Karpas-422 (cell line): Measurements from ENCODE around the gene ZNF503. TPM values are rescaled to one million over a fixed set of nuclear protein-coding genes. Genes with fewer than 3 reads are reported as not detected.
"Not testable (repeated sequence)": the region's sequence is repeated elsewhere in the genome, so short reads cannot be mapped to it uniquely, and the experiment has no call there.

Source experiments
- DNase-seq: peaks from one replicate; pipeline ENCODE4 v3.0.0-alpha.2; 2015
- H2AFZ ChIP-seq: fragments of 200-600 bp; sonication (generic); 2 replicates; pipeline ENCODE4 v1.6.1; 2014; ENCODE audit warnings: antibody characterized with exemption, low read length, mixed read lengths
- H3K27ac ChIP-seq: fragments of 200-600 bp; sonication (generic); 2 replicates; pipeline ENCODE4 v1.5.1; 2014; ENCODE audit warnings: mild to moderate bottlenecking, low read length, moderate library complexity
- H3K27me3 ChIP-seq: fragments of 200-600 bp; sonication (generic); 2 replicates; pipeline ENCODE4 v1.6.1; 2014; ENCODE audit warnings: low read length, mixed read lengths
- H3K36me3 ChIP-seq: fragments of 200-600 bp; sonication (generic); 2 replicates; pipeline ENCODE4 v1.6.1; 2014; ENCODE audit warnings: low read length, mixed read lengths; ENCODE audit not compliant: insufficient read depth
- H3K4me1 ChIP-seq: fragments of 200-600 bp; sonication (generic); 2 replicates; pipeline ENCODE4 v1.6.1; 2014; ENCODE audit warnings: mild to moderate bottlenecking, low read length, mixed read lengths
- H3K4me2 ChIP-seq: fragments of 200-600 bp; sonication (generic); 2 replicates; pipeline ENCODE4 v1.6.1; 2014; ENCODE audit warnings: low read length, low read depth, mild to moderate bottlenecking; ENCODE audit not compliant: poor library complexity, severe bottlenecking
- H3K4me3 ChIP-seq: fragments of 200-600 bp; sonication (generic); 2 replicates; pipeline ENCODE4 v1.5.1; 2014; ENCODE audit warnings: mild to moderate bottlenecking, antibody characterized with exemption, low read length, mixed read lengths
- H3K79me2 ChIP-seq: fragments of 200-600 bp; sonication (generic); 2 replicates; pipeline ENCODE4 v1.6.1; 2014; ENCODE audit warnings: mild to moderate bottlenecking, low read length, mixed read lengths
- H3K9ac ChIP-seq: fragments of 200-600 bp; sonication (generic); 2 replicates; pipeline ENCODE4 v1.6.0; 2014; ENCODE audit warnings: low read length
- H3K9me2 ChIP-seq: fragments of 200-600 bp; sonication (generic), shearing (Covaris generic); replicated peaks from 2 replicates; pipeline ENCODE4 v1.6.0; 2014; ENCODE audit warnings: mild to moderate bottlenecking, low read length, moderate library complexity; ENCODE audit not compliant: insufficient read depth
- H3K9me3 ChIP-seq: fragments of 300-700, 200-600 bp; sonication (generic); 2 replicates; pipeline ENCODE4 v1.6.1; 2014; ENCODE audit warnings: low read length, mixed read lengths
- H4K20me1 ChIP-seq: fragments of 200-600 bp; sonication (generic); 2 replicates; pipeline ENCODE4 v1.6.1; 2014; ENCODE audit warnings: mild to moderate bottlenecking, antibody characterized with exemption, low read length, low read depth; ENCODE audit not compliant: insufficient read depth
- total RNA-seq: library from RNA; depleted of rRNA; stranded (reverse); fragments of >200 nt; shearing (Covaris generic); gene quantifications from 2 replicates; pipeline ENCODE4 v1.2.3, GENCODE V29; 2014; ENCODE audit warnings: low replicate concordance

ZNF503 gene
- total RNA-seq, 1 experiment from 2014 or later = not detected

DNA sequence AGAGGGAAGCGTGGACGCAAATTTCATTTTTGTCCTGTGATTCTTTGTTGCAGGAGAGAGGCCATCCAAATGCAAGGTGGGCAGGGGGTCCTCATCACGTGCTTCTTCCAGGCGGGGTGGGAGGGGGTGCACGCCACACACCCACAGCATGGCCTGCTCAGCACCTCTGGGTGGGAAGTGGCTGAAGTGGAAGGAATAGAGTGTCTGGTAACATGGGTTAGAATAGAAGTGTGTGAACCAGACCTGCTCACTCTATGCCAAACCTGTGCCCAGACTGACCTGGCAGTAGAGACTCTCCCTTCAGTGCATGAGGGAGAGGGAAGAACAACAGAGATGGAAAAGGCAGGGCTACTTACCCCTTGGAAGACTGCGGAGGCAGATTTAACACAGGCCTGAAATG is 21.7 kb downstream of the ZNF503 start:
- Histone ChIP-seq H3K9me2 (no peaks in the 10 kb centered on the region), H3K36me3 (no peaks in the 10 kb centered on the region), H3K27ac (no peak overlapping the region), H3K27me3 (no peaks in the 10 kb centered on the region), H3K4me2 (no peak overlapping the region), H2AFZ (no peak overlapping the region), H3K9me3 (no peaks in the 10 kb centered on the region), H3K4me1 (no peaks in the 10 kb centered on the region), H4K20me1 (no peaks in the 10 kb centered on the region), H3K4me3 (no peak overlapping the region), H3K79me2 (no peaks in the 10 kb centered on the region), H3K9ac (no peak overlapping the region)
- DNase-seq = no peak

DNA sequence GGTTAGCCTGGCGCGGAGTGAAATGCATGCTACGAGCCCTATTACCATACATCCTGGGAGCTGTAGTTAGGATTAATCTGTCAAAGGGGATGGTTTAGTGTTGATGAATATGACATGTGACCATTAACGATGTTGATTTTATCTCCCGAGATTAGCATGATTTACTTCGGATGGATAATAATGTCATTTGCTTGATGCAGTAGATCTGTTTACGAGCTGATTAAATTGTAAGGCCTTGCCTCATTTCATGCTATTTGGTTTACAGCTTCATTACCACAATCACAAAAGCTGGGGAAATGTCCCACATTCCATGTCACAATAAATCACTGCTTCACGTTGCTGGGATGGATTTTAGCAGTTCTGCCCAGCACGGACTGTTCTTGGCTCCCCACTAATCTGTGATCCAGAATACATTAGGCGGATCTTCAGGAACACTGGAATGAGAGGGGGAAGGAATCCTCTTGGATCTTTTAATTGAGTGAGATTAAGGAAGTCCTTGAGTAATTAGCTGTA is 22.3 kb downstream of the ZNF503 start:
- no peak overlapping the region for H3K4me3 ChIP-seq
- H3K4me1 ChIP-seq = no peaks in the 10 kb centered on the region
- H3K36me3 ChIP-seq = no peaks in the 10 kb centered on the region
- H3K9me2 ChIP-seq = no peaks in the 10 kb centered on the region
- no peaks in the 10 kb centered on the region for H3K79me2 ChIP-seq
- no peak for DNase-seq
- no peak overlapping the region for H3K4me2 ChIP-seq
- H3K27ac ChIP-seq = no peak overlapping the region
- no peaks in the 10 kb centered on the region for H3K9me3 ChIP-seq
- H3K9ac ChIP-seq = no peak overlapping the region
- no peaks in the 10 kb centered on the region for H4K20me1 ChIP-seq
- H2AFZ ChIP-seq = no peak overlapping the region
- no peaks in the 10 kb centered on the region for H3K27me3 ChIP-seq

DNA sequence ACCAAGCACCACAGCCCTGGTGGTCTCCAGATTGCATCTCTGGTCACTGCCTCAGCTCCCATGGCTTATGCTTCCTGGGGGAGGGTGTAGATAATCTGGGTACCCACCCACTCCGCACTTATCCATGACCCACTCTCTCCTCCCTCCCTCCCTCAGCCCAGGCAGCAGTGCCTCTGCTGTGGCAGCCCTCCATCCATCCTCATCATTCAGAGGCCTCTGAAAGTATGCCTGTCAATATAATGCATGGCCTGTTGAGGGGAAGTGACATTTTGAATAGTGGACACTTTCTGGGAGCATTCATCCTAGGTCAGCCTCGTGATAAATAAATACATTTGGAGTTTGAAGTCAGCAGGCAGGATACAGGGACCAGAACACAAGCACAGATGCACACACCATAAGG is 23.2 kb downstream of the ZNF503 start:
- H3K9ac ChIP-seq = no peak overlapping the region
- H3K27me3 ChIP-seq = no peaks in the 10 kb centered on the region
- no peaks in the 10 kb centered on the region for H3K9me3 ChIP-seq
- no peaks in the 10 kb centered on the region for H3K36me3 ChIP-seq
- no peak overlapping the region for H3K4me2 ChIP-seq
- H4K20me1 ChIP-seq = no peaks in the 10 kb centered on the region
- DNase-seq = no peak
- H3K4me1 ChIP-seq = no peaks in the 10 kb centered on the region
- no peak overlapping the region for H3K27ac ChIP-seq
- no peaks in the 10 kb centered on the region for H3K79me2 ChIP-seq
- H3K9me2 ChIP-seq = no peaks in the 10 kb centered on the region
- no peak overlapping the region for H2AFZ ChIP-seq
- no peak overlapping the region for H3K4me3 ChIP-seq

DNA sequence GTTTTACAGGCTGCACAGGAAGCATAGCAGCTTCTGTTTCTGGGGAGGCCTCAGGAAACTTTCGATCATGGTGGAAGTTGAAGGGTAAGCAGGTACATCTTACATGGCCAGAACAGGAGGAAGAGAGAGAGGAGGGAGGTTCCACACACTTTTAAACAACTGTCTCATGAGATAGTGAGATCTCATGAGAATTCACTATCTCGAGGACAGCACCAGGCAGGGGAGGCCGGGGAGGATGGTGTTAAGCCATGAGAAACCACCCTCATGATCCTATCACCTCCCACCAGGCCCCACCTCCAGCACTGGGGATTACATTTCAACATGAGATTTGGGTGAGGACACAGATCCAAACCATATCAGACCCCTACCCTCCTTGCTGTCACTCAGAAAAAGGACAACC is 23.7 kb downstream of the ZNF503 start:
- no peak overlapping the region for H3K4me2 ChIP-seq
- no peaks in the 10 kb centered on the region for H3K4me1 ChIP-seq
- no peak for DNase-seq
- H3K9me2 ChIP-seq = no peaks in the 10 kb centered on the region
- H3K79me2 ChIP-seq = no peaks in the 10 kb centered on the region
- no peaks in the 10 kb centered on the region for H4K20me1 ChIP-seq
- H3K9me3 ChIP-seq = no peaks in the 10 kb centered on the region
- H3K27ac ChIP-seq = no peak overlapping the region
- no peak overlapping the region for H3K9ac ChIP-seq
- no peaks in the 10 kb centered on the region for H3K27me3 ChIP-seq
- no peak overlapping the region for H3K4me3 ChIP-seq
- H2AFZ ChIP-seq = no peak overlapping the region
- no peaks in the 10 kb centered on the region for H3K36me3 ChIP-seq

DNA sequence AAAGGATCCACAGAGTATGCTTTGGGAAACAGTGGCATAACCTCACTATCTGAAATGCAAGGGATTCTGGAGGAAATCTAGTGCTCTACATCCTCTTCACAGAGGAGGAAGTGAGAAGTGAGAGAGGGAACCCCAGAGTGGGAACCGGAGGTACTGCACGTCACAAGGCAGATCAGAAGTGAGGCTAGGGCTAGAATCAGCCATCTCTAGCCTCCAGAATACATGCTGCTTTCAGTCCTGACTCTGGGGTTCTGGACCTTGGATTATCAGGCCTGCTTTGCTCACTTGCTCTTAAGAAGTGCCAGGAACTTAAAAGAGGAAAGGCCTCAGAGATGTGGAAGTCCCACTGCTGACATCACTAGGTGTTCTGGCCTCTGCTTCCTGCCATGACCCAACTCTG is 25.7 kb downstream of the ZNF503 start:
- H2AFZ ChIP-seq = no peak overlapping the region

DNA sequence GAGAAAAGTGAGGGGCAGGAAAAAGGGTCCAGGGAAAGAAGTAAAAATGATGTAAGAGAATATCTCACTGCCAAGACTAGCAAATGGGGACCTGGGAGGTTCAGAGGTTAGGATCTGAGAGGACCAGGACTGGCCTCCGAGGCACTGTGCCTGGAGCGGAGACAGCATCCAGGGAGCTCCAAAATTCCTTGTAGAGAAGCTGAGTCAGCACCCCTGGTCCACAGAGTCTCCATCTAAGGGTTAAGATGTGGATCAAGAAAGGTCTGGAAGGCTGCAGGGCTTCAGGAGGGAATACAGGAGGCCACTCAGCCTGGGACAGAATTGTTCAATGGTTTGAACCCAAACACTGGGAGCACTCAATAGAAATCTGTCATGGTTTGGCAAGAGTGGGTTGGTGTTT is 30.6 kb downstream of the ZNF503 start:
- no peaks in the 10 kb centered on the region for H3K4me1 ChIP-seq

More for the DNA sequence above, 25.7 kb downstream of the ZNF503 start:
- DNase-seq = peak; percentile 74
- H3K4me1 ChIP-seq = no peaks in the 10 kb centered on the region
- H3K27me3 ChIP-seq = no peaks in the 10 kb centered on the region
- H3K79me2 ChIP-seq = no peaks in the 10 kb centered on the region
- H4K20me1 ChIP-seq = no peaks in the 10 kb centered on the region
- no peaks in the 10 kb centered on the region for H3K9me3 ChIP-seq
- H3K4me2 ChIP-seq = no peak overlapping the region
- H3K27ac ChIP-seq = no peak overlapping the region
- H3K9ac ChIP-seq = no peak overlapping the region
- H3K4me3 ChIP-seq = no peak overlapping the region
- no peaks in the 10 kb centered on the region for H3K36me3 ChIP-seq
- H3K9me2 ChIP-seq = no peaks in the 10 kb centered on the region

DNA sequence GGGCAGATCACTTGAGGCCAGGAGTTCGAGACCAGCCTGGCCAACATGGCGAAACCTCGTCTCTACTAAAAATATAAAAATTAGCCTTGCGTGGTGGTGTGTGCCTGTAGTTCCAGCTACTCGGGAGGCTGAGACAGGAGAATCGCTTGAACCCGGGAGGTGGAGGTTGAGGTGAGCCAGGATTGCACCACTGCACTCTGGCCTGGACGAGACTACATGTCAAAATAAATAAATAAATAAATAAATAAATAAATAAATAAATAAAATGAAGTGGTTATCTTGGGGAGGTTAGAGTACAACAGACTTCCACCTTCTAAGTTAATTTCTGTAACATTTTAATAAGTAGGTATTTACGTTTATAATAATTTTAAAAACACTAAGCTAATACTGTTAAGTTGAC is 31.7 kb downstream of the ZNF503 start:
- not testable (repeated sequence) for H4K20me1 ChIP-seq, DNase-seq, H3K4me1 ChIP-seq, H3K27me3 ChIP-seq, H3K4me2 ChIP-seq, H3K36me3 ChIP-seq, H2AFZ ChIP-seq, H3K27ac ChIP-seq, H3K79me2 ChIP-seq, H3K9me2 ChIP-seq, H3K9me3 ChIP-seq, H3K4me3 ChIP-seq, H3K9ac ChIP-seq

More for the DNA sequence above, 30.6 kb downstream of the ZNF503 start:
- no peaks in the 10 kb centered on the region for H3K79me2 ChIP-seq
- H3K4me3 ChIP-seq = no peak overlapping the region
- no peaks in the 10 kb centered on the region for H4K20me1 ChIP-seq
- no peak overlapping the region; the same call in 1 of the 2 replicates for H2AFZ ChIP-seq
- H3K9me2 ChIP-seq = no peaks in the 10 kb centered on the region
- DNase-seq = no peak
- no peak overlapping the region for H3K9ac ChIP-seq
- H3K27ac ChIP-seq = no peak overlapping the region
- no peaks in the 10 kb centered on the region for H3K27me3 ChIP-seq
- H3K4me2 ChIP-seq = no peak overlapping the region
- peaks cover 3% of the 10 kb centered on the region; the same call in 1 of the 2 replicates for H3K9me3 ChIP-seq
- H3K36me3 ChIP-seq = no peaks in the 10 kb centered on the region

DNA sequence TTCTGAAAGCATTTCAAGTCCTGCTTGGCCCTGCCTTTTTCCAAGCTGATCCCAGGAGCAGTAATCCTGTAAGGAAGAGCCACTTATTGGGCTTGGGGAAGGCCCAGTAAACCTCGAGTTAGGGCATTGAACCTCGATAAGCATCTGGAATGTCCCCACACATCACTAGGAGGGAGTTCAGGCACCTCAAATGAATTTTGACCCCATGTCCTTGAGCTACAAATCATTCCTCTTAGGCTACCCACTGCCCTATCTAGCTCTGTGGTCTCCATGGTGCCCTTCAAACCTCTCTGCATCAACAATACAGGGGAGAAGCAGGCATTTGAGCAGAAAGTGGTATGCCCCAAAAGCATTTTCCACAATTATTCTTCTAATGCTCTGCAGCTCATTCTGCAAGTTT is 33.7 kb downstream of the ZNF503 start:
- DNase-seq = no peak

More for the DNA sequence above, 33.7 kb downstream of the ZNF503 start:
- Histone ChIP-seq H4K20me1 (no peaks in the 10 kb centered on the region), H3K4me1 (no peaks in the 10 kb centered on the region), H3K9me3 (peaks cover 3% of the 10 kb centered on the region; the same call in 1 of the 2 replicates), H3K4me3 (no peak overlapping the region), H3K4me2 (no peak overlapping the region), H3K36me3 (no peaks in the 10 kb centered on the region), H3K27ac (no peak overlapping the region), H3K79me2 (no peaks in the 10 kb centered on the region), H2AFZ (no peak overlapping the region), H3K27me3 (no peaks in the 10 kb centered on the region), H3K9ac (no peak overlapping the region), H3K9me2 (no peaks in the 10 kb centered on the region)
